AG09319 (cell line): ENCODE results near the gene UTP14C.
A peak's percentile ranks its signal among the peaks of the same experiment; 100 is the strongest.

Experiments used
- DNase-seq: peaks from one replicate; pipeline ENCODE4 v3.0.0-alpha.2; 2010; ENCODE audit warnings: low read depth; ENCODE audit errors: extremely low read depth
- CTCF ChIP-seq: IDR thresholded peaks from 2 replicates; pipeline ENCODE4 v1.5.1; 2011; ENCODE audit warnings: low read depth, mild to moderate bottlenecking, inconsistent platforms, low read length, moderate library complexity

UTP14C gene

GRCh38 chr13:51998723-51999509, 25.6 kb upstream of the UTP14C start:
- DNase-seq, result no peak
- TF ChIP-seq CTCF, result no peak

GRCh38 chr13:51999510-51999911, 25.0 kb upstream of the UTP14C start:
- DNase-seq, result no peak
- no peak for TF ChIP-seq CTCF

- no peak for TF ChIP-seq CTCF
- DNase-seq, result no peak
Measured at GRCh38 chr13:51999921-52000320, 24.6 kb upstream of the UTP14C start.

GRCh38 chr13:52001120-52001731, 23.3 kb upstream of the UTP14C start:
- no peak for DNase-seq
- peak; percentile 68 for TF ChIP-seq CTCF

GRCh38 chr13:52002361-52002760, 22.1 kb upstream of the UTP14C start:
- DNase-seq, result no peak
- no peak for TF ChIP-seq CTCF

DNA sequence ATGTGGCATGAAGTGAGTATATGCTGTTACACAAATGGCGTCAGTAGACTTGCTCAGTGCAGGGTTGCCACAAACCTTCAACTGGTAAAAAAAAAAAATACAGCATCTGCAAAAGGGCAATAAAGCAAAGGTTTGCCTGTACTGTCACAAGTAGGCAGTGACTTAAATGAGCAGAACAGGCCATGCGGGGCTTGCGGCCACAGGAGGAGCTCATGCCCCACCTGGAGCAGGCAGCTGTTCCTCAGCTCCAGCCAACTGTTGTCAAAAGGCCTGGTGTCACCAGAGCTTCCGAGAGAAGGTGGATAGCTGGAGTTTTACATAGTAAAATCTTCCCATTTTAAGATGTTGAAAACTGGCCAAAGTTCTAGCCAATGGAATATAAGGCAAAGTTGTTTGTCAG, 20.9 kb upstream of the UTP14C start:
- no peak for TF ChIP-seq CTCF
- DNase-seq, result no peak

GRCh38 chr13:52004511-52005170, 19.9 kb upstream of the UTP14C start:
- DNase-seq, result no peak
- no peak for TF ChIP-seq CTCF
